PC-3 (cell line): ENCODE data around the gene MIAT. TPM values are rescaled to one million over a fixed set of nuclear protein-coding genes. Genes with fewer than 3 reads are reported as not detected.

Experiments
- ATAC-seq: fragments of 200-7000 bp; cut with Tn5 transposase; 2 replicates; pipeline ENCODE4 v1.9.1; 2020; ENCODE audit warnings: mild to moderate bottlenecking, moderate library complexity
- BruUV-seq: library from RNA; stranded (reverse); fragments of 400-500 nt; replicated peaks from 2 replicates; lab custom pipeline; 2021; lab: Mats Ljungman, UMichigan
- CTCF ChIA-PET: fragments of 300-600 bp; sonication (Branson Sonifier 250); formaldehyde crosslinking; loops from one replicate; lab custom pipeline; 2022; ENCODE audit warnings: antibody characterized with exemption; lab: Charles Lee
- POLR2A ChIA-PET: fragments of 300-600 bp; sonication (Branson Sonifier 250); formaldehyde crosslinking; loops from one replicate; lab custom pipeline; 2022; ENCODE audit warnings: antibody characterized with exemption; ENCODE audit not compliant: unreplicated experiment; lab: Charles Lee
- DNase-seq: peaks from one replicate; pipeline ENCODE4 v3.0.0-alpha.2; 2015
- H2AFZ ChIP-seq: fragments of 300-600 bp; sonication (generic); 2 replicates; pipeline ENCODE4 v1.6.0; 2016; ENCODE audit warnings: antibody characterized with exemption, low read length
- H3F3A ChIP-seq: fragments of 300-600 bp; sonication (generic); one replicate; pipeline ENCODE4 v1.6.0; 2017; ENCODE audit warnings: antibody characterized with exemption, low read length, control low read depth, mild to moderate bottlenecking; ENCODE audit not compliant: unreplicated experiment
- H3K27ac ChIP-seq: fragments of 300-600 bp; sonication (generic); 2 replicates; pipeline ENCODE4 v1.5.1; 2016; ENCODE audit warnings: mild to moderate bottlenecking, low read length
- H3K27me3 ChIP-seq: fragments of 300-600 bp; sonication (generic); 2 replicates; pipeline ENCODE4 v1.6.1; 2016; ENCODE audit warnings: low read length, mixed read lengths
- H3K36me3 ChIP-seq: fragments of 300-600 bp; sonication (generic); 2 replicates; pipeline ENCODE4 v1.6.1; 2016; ENCODE audit warnings: low read depth, mixed run types, low read length, mixed read lengths
- H3K4me1 ChIP-seq: fragments of 300-600 bp; sonication (generic); 2 replicates; pipeline ENCODE4 v1.5.1; 2016; ENCODE audit warnings: low read length; ENCODE audit not compliant: insufficient read depth
- H3K4me2 ChIP-seq: fragments of 300-600 bp; sonication (generic); 2 replicates; pipeline ENCODE4 v1.6.0; 2016; ENCODE audit warnings: low read length
- H3K4me3 ChIP-seq: fragments of 300-600 bp; sonication (generic); 2 replicates; pipeline ENCODE4 v1.5.1; 2016; ENCODE audit warnings: mild to moderate bottlenecking, low read length, mixed read lengths
- H3K79me2 ChIP-seq: fragments of 300-600 bp; sonication (generic); 2 replicates; pipeline ENCODE4 v1.6.1; 2017; ENCODE audit warnings: low read length, mixed read lengths
- H3K9ac ChIP-seq: fragments of 300-600 bp; sonication (generic); 2 replicates; pipeline ENCODE4 v1.6.0; 2016; ENCODE audit warnings: mild to moderate bottlenecking, low read length
- H3K9me2 ChIP-seq: fragments of 300-600 bp; sonication (generic); replicated peaks from 2 replicates; pipeline ENCODE4 v1.6.1; 2016; ENCODE audit warnings: mixed run types, low read length, mixed read lengths
- H3K9me3 ChIP-seq: fragments of 300-600 bp; sonication (generic); 2 replicates; pipeline ENCODE4 v1.6.1; 2016; ENCODE audit warnings: low read length, mixed read lengths
- H4K20me1 ChIP-seq: fragments of 300-600 bp; sonication (generic); 2 replicates; pipeline ENCODE4 v1.6.1; 2016; ENCODE audit warnings: low read length, mixed read lengths
- CTCF ChIP-seq: fragments of 300-600 bp; sonication (generic); conservative IDR thresholded peaks from 2 replicates; pipeline ENCODE4 v1.5.1; 2017; ENCODE audit warnings: antibody characterized with exemption, low read depth, mild to moderate bottlenecking, low read length
- EZH2 ChIP-seq: fragments of 300-600 bp; sonication (generic); IDR thresholded peaks from one replicate; pipeline ENCODE4 v1.6.1; 2017; ENCODE audit warnings: antibody characterized with exemption, mild to moderate bottlenecking, low read length; ENCODE audit not compliant: unreplicated experiment
- EZH2phosphoT487 ChIP-seq: fragments of 300-600 bp; sonication (generic); IDR thresholded peaks from 2 replicates; pipeline ENCODE4 v1.6.1; 2018; ENCODE audit warnings: mild to moderate bottlenecking, antibody characterized with exemption, low read length, borderline replicate concordance
- intact Hi-C: fragments of 100-400 bp; cut with micrococcal nuclease; formaldehyde crosslinking; loops from 2 replicates; pipeline ENCODE4 v1.9.0; 2023
- total RNA-seq: library from RNA; depleted of rRNA; stranded (reverse); fragments of >200 nt; gene quantifications from 2 replicates; pipeline ENCODE4 v1.2.3, GENCODE V29; 2014

The MIAT gene
- total RNA-seq, 1 experiment from 2014 or later, result 0.15 TPM

- POLR2A ChIA-PET, result interaction anchor here (0.5 kb wide), 1 partner anchor 136 kb away, joined by 5 read pairs; no protein-coding TSS in a partner anchor
- TF ChIP-seq CTCF (no peak), EZH2phosphoT487 (no peak), EZH2 (no peak)
- Histone ChIP-seq H3K27me3 (no peaks in the 10 kb centered on the region), H3K9ac (no peak overlapping the region), H3K27ac (no peak overlapping the region), H3K4me3 (no peak overlapping the region), H3F3A (no peaks in the 10 kb centered on the region), H4K20me1 (no peaks in the 10 kb centered on the region), H3K79me2 (no peaks in the 10 kb centered on the region), H3K4me1 (peaks cover 14% of the 10 kb centered on the region), H3K4me2 (no peak overlapping the region), H3K9me2 (no peaks in the 10 kb centered on the region), H2AFZ (no peak overlapping the region), H3K36me3 (no peaks in the 10 kb centered on the region), H3K9me3 (no peaks in the 10 kb centered on the region)
- intact Hi-C loops, result no loop called here
- DNase-seq (no peak), ATAC-seq (no peak)
- CTCF ChIA-PET, result no interaction called here
- BruUV-seq, result no TSS peak
These were observed 48.1 kb upstream of the MIAT start for GRCh38 chr22:26609287-26609686.

- H3F3A ChIP-seq, result no peaks in the 10 kb centered on the region
- H3K79me2 ChIP-seq, result no peaks in the 10 kb centered on the region
- ChIA-PET CTCF (no interaction called here), POLR2A (interaction anchor here (0.6 kb wide), 1 partner anchor 10 kb away, joined by 3 read pairs; no protein-coding TSS in a partner anchor)
- H2AFZ ChIP-seq, result no peak overlapping the region
- no peaks in the 10 kb centered on the region for H3K9me3 ChIP-seq
- H3K27ac ChIP-seq, result 0 out of 2 replicates have a peak overlapping the region, but pooled peaks have one; percentile 16
- no peaks in the 10 kb centered on the region for H4K20me1 ChIP-seq
- peak; percentile 73 for DNase-seq
- intact Hi-C loops, result no loop called here
- BruUV-seq, result no TSS peak
- TF ChIP-seq EZH2 (no peak), CTCF (no peak), EZH2phosphoT487 (no peak)
- no peaks in the 10 kb centered on the region for H3K27me3 ChIP-seq
- H3K9ac ChIP-seq, result no peak overlapping the region
- ATAC-seq, result peak; percentile 78
- H3K4me2 ChIP-seq, result peak overlapping the region; percentile 34
- H3K4me3 ChIP-seq, result no peak overlapping the region
- no peaks in the 10 kb centered on the region for H3K9me2 ChIP-seq
- H3K4me1 ChIP-seq, result peaks cover 14% of the 10 kb centered on the region
- no peaks in the 10 kb centered on the region for H3K36me3 ChIP-seq
These were observed 47.1 kb upstream of the MIAT start for GRCh38 chr22:26610072-26610958.
